OCI-LY7 (cell line): Measurements from ENCODE around the gene LAMA1. TPM values are rescaled to one million over a fixed set of nuclear protein-coding genes. Genes with fewer than 3 reads are reported as not detected.
"Not testable (repeated sequence)": the region's sequence is repeated elsewhere in the genome, so short reads cannot be mapped to it uniquely, and the experiment has no call there.

Experiments used
- BruUV-seq: library from RNA; stranded (reverse); fragments of 400-500 nt; replicated peaks from 2 replicates; lab custom pipeline; 2021; lab: Mats Ljungman, UMichigan
- CTCF ChIA-PET: fragments of 300-600 bp; sonication (Branson Sonifier 250); formaldehyde crosslinking; loops from one replicate; lab custom pipeline; 2022; ENCODE audit warnings: antibody characterized with exemption; ENCODE audit not compliant: unreplicated experiment; lab: Charles Lee
- POLR2A ChIA-PET: fragments of 300-600 bp; sonication (Branson Sonifier 250); formaldehyde crosslinking; loops from one replicate; lab custom pipeline; 2022; ENCODE audit warnings: antibody characterized with exemption; lab: Charles Lee
- DNase-seq: peaks from one replicate; pipeline ENCODE4 v3.0.0-alpha.2; 2015; ENCODE audit warnings: low spot score
- H2AFZ ChIP-seq: fragments of 200-600 bp; sonication (generic), shearing (Covaris generic); 2 replicates; pipeline ENCODE4 v1.6.1; 2014; ENCODE audit warnings: mild to moderate bottlenecking, antibody characterized with exemption, low read length, moderate library complexity
- H3K27ac ChIP-seq: fragments of 200-600 bp; sonication (generic); 2 replicates; pipeline ENCODE4 v1.5.1; 2014; ENCODE audit warnings: mixed run types, low read depth, mild to moderate bottlenecking, moderate library complexity, low read length, inconsistent platforms; ENCODE audit not compliant: poor library complexity, severe bottlenecking
- H3K36me3 ChIP-seq: fragments of 200-600 bp; sonication (generic); 2 replicates; pipeline ENCODE4 v1.6.1; 2014; ENCODE audit warnings: mild to moderate bottlenecking, antibody characterized with exemption, low read length, moderate library complexity, mixed read lengths; ENCODE audit not compliant: insufficient read depth
- H3K4me1 ChIP-seq: fragments of 200-600 bp; sonication (generic); 2 replicates; pipeline ENCODE4 v1.5.1; 2014; ENCODE audit warnings: mild to moderate bottlenecking, low read length; ENCODE audit not compliant: insufficient read depth, poor library complexity, severe bottlenecking
- H3K4me2 ChIP-seq: fragments of 200-600 bp; sonication (generic); 2 replicates; pipeline ENCODE4 v1.6.1; 2014; ENCODE audit warnings: mild to moderate bottlenecking, low read length
- H3K4me3 ChIP-seq: fragments of 200-600 bp; sonication (generic); 2 replicates; pipeline ENCODE4 v1.5.1; 2014; ENCODE audit warnings: mild to moderate bottlenecking, low read depth, low read length; ENCODE audit not compliant: poor library complexity, severe bottlenecking
- H3K79me2 ChIP-seq: fragments of 200-600 bp; sonication (generic); 2 replicates; pipeline ENCODE4 v1.6.1; 2016; ENCODE audit warnings: low read depth, mild to moderate bottlenecking, low read length, moderate library complexity, mixed read lengths; ENCODE audit not compliant: insufficient read depth
- H3K9me2 ChIP-seq: fragments of 200-600 bp; sonication (generic); 2 replicates; pipeline ENCODE4 v1.6.1; 2016; ENCODE audit warnings: mild to moderate bottlenecking, low read length, mixed read lengths; ENCODE audit not compliant: insufficient read depth
- H3K9me3 ChIP-seq: fragments of 200-600 bp; sonication (generic); 2 replicates; pipeline ENCODE4 v1.6.1; 2014; ENCODE audit warnings: mild to moderate bottlenecking, mixed run types, low read length, mixed read lengths
- H4K20me1 ChIP-seq: fragments of 200-600 bp; sonication (generic); 2 replicates; pipeline ENCODE4 v1.6.1; 2014; ENCODE audit warnings: mild to moderate bottlenecking, antibody characterized with exemption, low read length, moderate library complexity, mixed read lengths; ENCODE audit not compliant: insufficient read depth
- EZH2phosphoT487 ChIP-seq: fragments of 200-600 bp; sonication (generic); IDR thresholded peaks from 2 replicates; pipeline ENCODE4 v1.6.1; 2018; ENCODE audit warnings: low read depth, borderline replicate concordance, mild to moderate bottlenecking, mixed run types, antibody characterized with exemption, low read length, moderate library complexity, mixed read lengths
- intact Hi-C: fragments of 100-400 bp; cut with micrococcal nuclease; formaldehyde crosslinking; loops from one replicate; pipeline ENCODE4 v1.10.0; 2022; ENCODE audit not compliant: unreplicated experiment
- total RNA-seq, 2 experiments: library from RNA; depleted of rRNA in 1 of 2; stranded (reverse); fragments of >200 nt in 1 of 2; shearing (Covaris generic) in 1 of 2; gene quantifications; 2 replicates each; pipeline ENCODE4 v1.2.3, GENCODE V29; 2014 to 2022
- TF ChIP-seq, protein P1 (sequence below): fragments of 200-600 bp; sonication (generic); conservative IDR thresholded peaks from 2 replicates; pipeline ENCODE4 v1.5.1; 2014; ENCODE audit warnings: mild to moderate bottlenecking, antibody characterized with exemption, low read length, moderate library complexity, mixed read lengths

LAMA1 gene
- total RNA-seq, 2 experiments from 2014 or later: not detected

DNA sequence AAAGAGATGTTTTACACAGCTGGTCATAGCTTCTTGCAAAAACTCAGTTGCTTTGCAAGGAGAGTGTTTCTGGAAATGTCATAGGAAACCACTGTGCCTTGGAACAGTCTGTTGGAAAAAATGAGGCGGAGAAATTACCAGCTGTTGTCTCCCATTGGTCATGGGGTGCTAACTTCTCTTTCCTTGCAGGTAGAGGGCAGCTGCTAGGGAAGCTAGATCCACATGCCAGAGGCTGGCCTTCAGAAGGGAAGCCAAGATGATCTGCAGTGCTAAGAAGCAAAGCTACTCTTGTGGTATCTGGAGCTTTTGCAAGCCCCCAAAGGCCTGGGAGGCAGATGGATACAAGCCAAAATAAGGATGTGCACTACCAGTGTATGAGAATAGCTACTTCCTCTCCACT, 34.8 kb upstream of the LAMA1 start:
- Histone ChIP-seq H3K9me3 (no peaks in the 10 kb centered on the region), H3K36me3 (no peaks in the 10 kb centered on the region), H3K4me1 (no peaks in the 10 kb centered on the region), H3K4me2 (no peak overlapping the region), H3K9me2 (no peaks in the 10 kb centered on the region), H3K79me2 (no peaks in the 10 kb centered on the region), H4K20me1 (no peaks in the 10 kb centered on the region), H3K27ac (no peak overlapping the region), H2AFZ (no peak overlapping the region), H3K4me3 (no peak overlapping the region)
- POLR2A ChIA-PET: interaction anchor here (0.6 kb wide), 1 partner anchor 206 kb away, joined by 3 read pairs; no protein-coding TSS in a partner anchor
- BruUV-seq: no TSS peak
- no peak for TF ChIP-seq EZH2phosphoT487
- TF ChIP-seq, protein P1, sequence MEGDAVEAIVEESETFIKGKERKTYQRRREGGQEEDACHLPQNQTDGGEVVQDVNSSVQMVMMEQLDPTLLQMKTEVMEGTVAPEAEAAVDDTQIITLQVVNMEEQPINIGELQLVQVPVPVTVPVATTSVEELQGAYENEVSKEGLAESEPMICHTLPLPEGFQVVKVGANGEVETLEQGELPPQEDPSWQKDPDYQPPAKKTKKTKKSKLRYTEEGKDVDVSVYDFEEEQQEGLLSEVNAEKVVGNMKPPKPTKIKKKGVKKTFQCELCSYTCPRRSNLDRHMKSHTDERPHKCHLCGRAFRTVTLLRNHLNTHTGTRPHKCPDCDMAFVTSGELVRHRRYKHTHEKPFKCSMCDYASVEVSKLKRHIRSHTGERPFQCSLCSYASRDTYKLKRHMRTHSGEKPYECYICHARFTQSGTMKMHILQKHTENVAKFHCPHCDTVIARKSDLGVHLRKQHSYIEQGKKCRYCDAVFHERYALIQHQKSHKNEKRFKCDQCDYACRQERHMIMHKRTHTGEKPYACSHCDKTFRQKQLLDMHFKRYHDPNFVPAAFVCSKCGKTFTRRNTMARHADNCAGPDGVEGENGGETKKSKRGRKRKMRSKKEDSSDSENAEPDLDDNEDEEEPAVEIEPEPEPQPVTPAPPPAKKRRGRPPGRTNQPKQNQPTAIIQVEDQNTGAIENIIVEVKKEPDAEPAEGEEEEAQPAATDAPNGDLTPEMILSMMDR: no peak
- no peak for DNase-seq
- CTCF ChIA-PET: no interaction called here
- intact Hi-C loops: no loop called here

DNA sequence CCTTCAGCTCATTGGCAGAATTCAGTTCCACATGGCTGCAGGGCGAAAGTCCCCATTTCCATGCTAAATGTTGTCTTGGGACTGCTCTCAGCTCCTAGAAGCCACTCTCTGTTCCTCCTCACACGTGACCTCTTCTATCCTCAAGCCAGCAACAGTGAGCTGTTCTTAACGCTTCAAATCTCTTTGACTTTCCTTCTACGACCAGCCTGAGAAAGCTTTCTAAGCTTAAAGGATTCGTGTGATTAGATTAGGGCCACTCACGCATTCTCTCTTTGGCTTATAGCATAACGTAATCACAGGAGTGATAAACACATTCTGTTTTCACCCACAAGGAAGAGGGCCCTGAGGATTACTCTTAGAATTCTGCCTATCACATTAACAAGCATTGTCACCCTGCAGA, 29.8 kb upstream of the LAMA1 start:
- no peak overlapping the region for H3K27ac ChIP-seq
- H3K9me2 ChIP-seq: no peaks in the 10 kb centered on the region
- BruUV-seq: no TSS peak
- H2AFZ ChIP-seq: no peak overlapping the region
- no peaks in the 10 kb centered on the region for H3K79me2 ChIP-seq
- ChIA-PET POLR2A (interaction anchor here (0.5 to 1.1 kb wide), 4 partner anchors 11 to 1725 kb away, joined by 3 to 4 read pairs (median 3); no protein-coding TSS in a partner anchor), CTCF (no interaction called here)
- no peaks in the 10 kb centered on the region for H3K4me1 ChIP-seq
- H4K20me1 ChIP-seq: no peaks in the 10 kb centered on the region
- TF ChIP-seq, protein P1: no peak
- no peak for TF ChIP-seq EZH2phosphoT487
- no peak for DNase-seq
- H3K36me3 ChIP-seq: no peaks in the 10 kb centered on the region
- no peak overlapping the region for H3K4me3 ChIP-seq
- intact Hi-C loops: no loop called here
- no peaks in the 10 kb centered on the region for H3K9me3 ChIP-seq
- no peak overlapping the region for H3K4me2 ChIP-seq

DNA sequence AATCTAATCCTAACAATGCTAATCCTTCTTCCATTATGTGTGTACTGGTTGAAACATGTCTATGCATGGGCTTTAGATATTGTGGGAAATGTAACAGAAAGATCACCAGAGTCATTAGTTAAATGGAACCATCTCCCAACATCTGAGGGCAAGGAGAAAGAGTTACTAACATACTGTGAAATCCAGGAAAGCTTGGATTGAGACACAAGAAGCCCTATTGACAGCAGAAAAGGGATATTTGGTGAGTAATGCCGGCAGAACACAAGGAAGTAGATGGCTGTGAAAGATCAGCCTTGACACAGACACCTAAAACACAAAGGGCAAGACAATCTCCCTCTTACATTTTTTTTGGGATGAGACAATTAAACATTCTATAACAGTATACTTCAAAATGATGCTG, 28.5 kb upstream of the LAMA1 start:
- no peak overlapping the region for H2AFZ ChIP-seq
- H3K9me2 ChIP-seq: no peaks in the 10 kb centered on the region
- DNase-seq: no peak
- no peaks in the 10 kb centered on the region for H3K79me2 ChIP-seq
- H3K4me2 ChIP-seq: no peak overlapping the region
- no peak overlapping the region for H3K4me3 ChIP-seq
- CTCF ChIA-PET: no interaction called here
- no peaks in the 10 kb centered on the region for H3K4me1 ChIP-seq
- intact Hi-C loops: no loop called here
- no peaks in the 10 kb centered on the region for H3K36me3 ChIP-seq
- H4K20me1 ChIP-seq: no peaks in the 10 kb centered on the region
- POLR2A ChIA-PET: no interaction called here
- H3K27ac ChIP-seq: no peak overlapping the region
- H3K9me3 ChIP-seq: no peaks in the 10 kb centered on the region
- TF ChIP-seq EZH2phosphoT487: no peak
- TF ChIP-seq, protein P1: no peak
- BruUV-seq: no TSS peak

DNA sequence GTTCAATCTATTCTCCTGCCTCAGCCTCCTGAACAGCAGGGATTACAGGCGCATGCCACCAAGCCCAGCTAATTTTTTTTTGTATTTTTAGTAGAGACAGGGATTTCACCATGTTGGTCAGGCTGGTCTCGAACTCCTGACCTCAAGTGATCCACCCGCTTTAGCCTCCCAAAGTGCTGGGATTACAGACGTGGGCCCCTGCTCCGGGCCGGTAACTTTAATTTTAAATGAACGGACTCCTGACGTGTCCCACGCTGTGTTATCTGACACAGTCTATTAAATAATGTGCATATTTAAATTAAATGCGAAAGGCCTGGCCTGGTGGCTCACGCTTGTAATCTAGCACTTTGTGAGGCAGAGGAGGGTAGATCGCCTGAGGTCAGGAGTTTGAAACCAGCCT, 27.3 kb upstream of the LAMA1 start:
- H3K4me2 ChIP-seq, H4K20me1 ChIP-seq, CTCF ChIA-PET, DNase-seq, BruUV-seq, H3K79me2 ChIP-seq, H3K4me3 ChIP-seq, H2AFZ ChIP-seq, H3K36me3 ChIP-seq, POLR2A ChIA-PET, H3K27ac ChIP-seq, H3K9me2 ChIP-seq, H3K9me3 ChIP-seq, H3K4me1 ChIP-seq, intact Hi-C loops: not testable (repeated sequence)
